ENCODE measurements around the gene TIFAB. TPM values are rescaled to one million over a fixed set of nuclear protein-coding genes. Genes with fewer than 3 reads are reported as not detected.

The TIFAB gene
- total RNA-seq, 1 experiment from 2014 or later = not detected

DNA sequence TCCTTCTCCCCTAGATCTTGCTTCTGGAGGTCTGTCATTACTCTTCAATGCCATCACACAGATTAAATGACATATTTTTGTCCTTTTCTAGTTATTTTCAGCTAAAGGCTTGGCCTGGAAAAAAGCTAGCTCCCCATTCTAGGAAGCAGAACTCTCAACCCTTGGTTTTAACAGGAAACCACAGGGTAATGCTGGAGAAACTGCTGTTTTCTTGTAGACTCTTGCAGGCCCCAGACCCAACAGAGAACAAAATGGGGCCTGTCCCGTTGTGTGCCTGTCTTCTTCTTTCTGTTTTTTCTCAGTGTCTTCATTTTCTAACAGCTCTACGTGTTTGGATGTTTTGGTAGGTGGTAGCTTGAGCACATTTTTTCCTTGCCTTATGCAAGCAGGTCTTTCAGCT, 26.5 kb downstream of the TIFAB start:
- no peak for DNase-seq (ENCODE audit: low spot score)

DNA sequence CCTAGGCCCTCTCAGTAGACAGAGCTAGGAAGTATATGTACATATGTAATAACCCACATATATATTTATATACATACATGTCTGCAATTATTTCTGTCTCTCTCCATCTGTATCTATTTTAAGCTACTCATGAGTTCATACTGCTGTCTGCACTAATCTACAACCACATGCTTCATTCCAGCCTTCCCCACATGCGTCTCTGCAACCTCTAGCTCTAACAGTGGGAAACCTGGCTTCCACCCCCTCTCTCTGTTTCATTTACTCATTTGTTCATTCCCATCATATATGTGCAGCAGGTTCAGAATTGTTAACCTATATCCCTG, 28.3 kb downstream of the TIFAB start:
- no peak for DNase-seq (ENCODE audit: low spot score)

DNA sequence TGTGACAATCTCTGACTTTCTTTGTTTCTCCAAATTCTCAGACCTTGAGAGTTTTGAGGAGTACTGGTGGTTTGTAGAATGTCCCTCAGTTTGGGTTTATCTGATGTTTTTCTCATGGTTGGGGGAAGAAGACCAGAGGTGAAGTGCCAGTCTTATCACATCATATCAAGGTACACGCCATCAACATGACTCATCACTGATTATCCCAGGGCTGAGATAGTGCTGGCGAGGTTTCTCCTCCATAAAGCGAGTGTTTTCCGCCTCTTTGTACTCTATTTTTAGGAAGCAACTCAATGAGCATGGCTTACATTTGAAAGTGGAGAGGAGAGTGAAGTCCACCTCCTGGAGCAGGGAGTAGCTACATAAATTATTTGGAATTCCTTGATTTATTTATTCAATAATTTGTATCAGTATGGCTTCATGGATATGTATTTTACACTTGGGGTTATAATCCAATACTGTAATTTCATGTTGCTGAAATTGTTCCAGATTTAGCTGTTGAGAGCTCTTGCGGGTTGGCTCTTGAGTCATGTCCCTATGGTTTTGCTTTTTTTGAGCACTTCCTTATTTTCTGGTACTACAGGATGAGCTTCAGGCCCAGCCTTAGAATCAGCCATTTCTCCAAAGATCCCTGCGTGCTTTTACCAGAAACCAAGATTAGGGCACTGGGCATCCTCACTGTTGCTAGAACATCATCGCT, 28.9 kb downstream of the TIFAB start:
- no peak for DNase-seq (ENCODE audit: low spot score)

DNA sequence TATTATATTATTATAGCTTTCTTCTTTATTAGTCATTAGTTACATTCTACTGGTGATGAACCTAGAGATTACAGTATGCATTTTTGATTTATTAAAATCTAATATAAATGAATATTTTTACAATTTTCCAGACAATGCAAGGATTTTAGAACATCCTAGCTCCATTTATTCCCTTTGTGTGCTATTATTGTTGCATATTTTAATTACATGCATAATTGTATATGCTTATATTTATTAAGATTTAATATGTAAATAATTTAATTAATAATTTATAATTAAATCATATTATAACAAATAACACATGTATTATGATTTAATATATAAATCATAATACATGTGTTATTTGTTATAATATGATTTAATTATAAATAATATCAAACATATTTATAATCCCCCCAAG, 29.7 kb downstream of the TIFAB start:
- no peak for DNase-seq (ENCODE audit: low spot score)

DNA sequence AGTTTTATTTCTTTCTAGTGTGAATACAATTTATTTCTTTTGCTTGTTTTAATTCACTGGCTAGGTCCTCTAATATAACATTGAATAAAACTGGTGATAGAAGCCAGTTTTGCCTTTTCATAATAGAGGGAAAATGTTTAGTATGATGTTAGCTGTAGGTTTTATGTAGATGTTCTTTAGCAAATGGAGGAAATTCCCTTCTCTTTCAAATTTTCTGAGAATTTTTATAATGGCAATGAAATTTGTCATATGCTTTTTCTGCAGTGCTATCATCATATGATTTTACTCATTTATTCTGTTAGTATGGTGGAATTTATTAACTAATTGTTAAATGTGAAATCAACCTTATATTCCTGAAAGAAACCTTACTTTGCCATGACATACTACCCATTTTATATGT, 35.1 kb downstream of the TIFAB start:
- DNase-seq (ENCODE audit: low spot score) = no peak

DNA sequence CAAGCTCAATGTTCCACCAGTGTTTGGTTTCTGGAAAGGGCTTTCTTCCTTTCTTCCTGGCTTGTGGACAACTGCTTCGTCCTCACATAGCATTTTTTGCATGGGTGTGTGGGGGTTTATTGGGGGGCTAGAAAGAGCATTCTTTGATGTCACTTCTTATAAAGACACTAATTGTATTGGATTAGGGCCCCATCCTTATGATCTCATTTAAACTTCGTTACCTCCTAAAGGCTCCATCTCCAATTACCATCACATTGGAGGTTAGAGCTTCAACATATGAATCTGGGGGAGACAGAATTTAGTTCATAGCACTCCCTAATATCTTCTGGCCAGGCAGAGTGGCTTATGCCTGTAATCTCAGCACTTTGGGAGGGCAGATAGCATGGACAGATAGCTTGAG, 47.1 kb downstream of the TIFAB start:
- DNase-seq (ENCODE audit: low spot score) = no peak

DNA sequence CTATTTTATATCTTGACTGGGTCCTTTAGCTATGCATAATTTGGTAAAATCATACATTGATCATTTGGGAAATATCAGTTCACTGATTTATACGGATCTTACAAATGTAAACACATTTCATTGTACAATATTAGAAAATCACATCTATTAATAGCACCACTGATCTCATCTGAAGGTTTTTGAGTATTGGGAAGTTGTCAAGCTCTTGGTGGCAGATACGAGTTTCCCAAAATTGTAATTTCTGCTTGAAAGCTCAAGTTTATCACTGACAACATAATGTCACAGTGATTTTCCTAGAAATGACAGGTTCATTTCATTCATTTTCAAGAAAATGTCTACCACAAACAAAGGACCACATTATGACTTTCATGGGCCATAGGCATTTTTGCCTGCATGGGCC, 50.1 kb downstream of the TIFAB start:
- no peak for DNase-seq (ENCODE audit: low spot score)

DNA sequence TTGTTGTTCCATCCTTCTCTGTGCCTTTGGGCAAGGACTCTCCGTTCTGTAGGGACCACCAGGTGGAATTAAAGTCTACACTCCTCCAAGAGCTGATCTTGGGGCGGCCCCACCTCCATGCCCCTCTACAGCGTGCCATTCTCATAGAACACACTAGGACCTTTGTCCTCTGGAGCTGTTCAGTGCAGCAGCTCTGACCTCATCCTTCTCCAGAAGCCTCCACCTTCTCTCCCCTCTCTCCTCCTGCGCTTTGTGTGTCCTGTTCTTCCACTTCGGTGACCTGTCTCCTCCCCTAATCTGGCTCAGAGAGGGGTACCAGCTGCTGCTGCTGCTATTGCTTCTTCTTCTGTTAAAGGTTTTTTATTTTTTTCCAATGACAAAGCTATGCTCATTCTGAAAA, 51.3 kb downstream of the TIFAB start:
- no peak for DNase-seq (ENCODE audit: low spot score)

DNA sequence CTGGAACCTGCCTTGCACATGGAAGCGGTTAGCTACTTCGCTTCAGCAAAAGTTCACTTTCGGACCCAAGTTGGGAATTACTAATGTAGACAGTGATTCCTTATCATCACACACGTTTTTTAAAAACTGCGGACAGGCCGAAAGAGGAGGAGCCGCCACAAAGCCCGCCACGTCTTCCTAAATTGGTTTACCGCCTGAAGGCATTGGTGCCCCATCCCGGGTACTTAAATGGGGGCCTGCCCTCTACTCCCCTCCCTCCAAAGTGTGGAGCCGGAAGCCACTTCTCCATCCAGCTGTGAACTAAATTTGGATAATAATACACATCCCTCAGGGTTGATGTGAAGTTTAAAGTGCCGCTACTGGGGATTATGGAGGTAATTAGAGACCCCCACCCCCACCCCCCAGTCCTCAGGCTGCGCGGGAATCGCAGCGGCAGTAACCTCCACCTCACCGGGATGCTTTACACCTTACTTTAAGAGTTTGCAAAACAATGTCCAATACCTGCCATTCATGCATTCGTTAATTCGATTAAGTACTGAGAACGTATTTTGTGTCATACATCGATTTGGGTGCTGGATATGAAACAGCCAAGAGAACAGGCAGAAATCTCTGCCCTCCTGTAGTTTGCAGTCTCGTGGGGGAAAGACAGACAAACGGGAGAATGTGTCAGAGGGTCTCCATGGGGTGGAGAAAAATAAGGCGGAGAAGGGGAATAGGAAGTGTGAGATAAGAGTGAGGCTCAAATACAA, 52.2 kb downstream of the TIFAB start:
- no peak for DNase-seq (ENCODE audit: low spot score)

DNA sequence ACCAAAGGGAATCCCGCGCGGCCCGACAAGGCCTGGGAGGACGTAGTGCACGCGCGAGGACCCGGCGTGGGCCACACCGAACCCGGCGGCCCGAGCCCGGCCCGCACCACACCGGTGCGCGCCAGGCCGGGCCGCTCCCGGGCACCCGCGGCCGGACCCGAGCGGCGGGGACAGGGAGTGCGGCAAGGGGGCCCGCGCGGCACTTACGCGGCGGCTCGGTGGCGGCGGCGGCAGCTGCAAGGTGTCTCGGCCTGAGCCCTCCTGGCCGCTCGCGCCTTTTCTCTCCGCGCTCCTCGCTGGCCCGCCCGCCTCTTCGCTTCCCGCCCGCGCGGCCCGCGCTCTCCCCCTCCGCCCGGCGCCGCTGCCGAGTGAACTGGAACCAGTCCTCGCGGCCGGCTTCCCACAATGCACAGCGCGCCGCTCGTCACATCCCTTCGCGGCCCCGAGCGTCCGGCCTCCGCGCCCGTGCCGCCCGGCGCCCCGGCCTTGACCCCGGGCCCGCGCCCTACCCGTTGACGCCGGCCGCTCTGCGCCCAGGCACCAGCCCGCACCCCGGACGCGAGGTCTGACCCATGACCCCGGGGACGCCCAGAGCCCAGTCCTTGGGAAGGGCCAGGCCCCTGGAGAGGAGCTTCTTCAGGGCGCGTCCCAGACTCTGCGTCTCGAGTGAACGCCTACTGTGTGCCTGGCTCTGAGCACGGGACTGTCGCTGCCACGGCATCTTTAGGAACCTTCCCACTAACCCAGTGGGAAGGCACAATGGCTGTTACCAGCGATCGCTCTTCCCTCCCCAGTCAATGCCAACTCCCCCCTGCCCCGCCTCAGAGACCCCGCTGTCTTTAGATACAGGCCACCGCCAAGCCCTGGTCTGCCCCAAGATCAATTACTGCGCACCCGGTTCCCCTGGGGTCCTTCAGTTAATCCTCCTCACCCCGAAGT, 53.0 kb downstream of the TIFAB start, which contains the start of gene MACROH2A1:
Gene MACROH2A1, minus strand, starts transcription at position 377 of the 939 bp plus-strand sequence. CDS start 10,138 bp downstream, outside the sequence.
- peak; percentile 80 for DNase-seq (ENCODE audit: low spot score)

DNA sequence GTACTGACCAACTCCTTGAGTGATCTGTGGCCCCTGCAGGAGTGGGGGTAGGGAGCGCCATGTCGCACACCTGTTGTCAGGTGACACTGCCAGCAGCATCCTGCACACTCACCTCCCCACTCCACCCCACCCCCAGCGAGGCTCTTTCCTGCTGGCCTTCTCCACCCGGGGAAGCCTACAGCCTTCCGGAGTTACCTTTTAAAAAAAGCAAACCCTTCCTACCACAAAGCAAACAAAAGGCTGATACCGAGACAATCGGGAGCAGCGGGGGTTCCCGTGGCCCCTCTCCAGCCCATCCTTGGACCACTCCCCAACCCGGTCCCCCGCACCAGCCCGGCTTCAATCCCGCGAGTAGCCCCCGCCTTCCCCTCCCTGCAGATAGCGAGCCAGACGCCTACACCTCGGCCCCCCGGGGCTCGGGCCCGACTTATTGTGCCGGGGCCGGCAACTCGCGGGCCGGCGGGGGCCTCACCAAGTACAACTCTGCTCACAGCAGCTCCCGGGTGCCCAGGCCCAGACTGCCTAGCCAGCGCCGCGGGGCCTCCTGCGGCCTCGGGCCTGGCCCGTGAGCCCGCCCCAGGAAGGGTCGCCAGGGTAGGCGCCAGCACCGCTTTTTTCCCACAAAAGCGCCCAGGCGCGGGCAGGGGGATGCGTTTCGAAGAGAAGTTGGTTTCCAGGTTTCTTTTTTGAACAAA, 53.8 kb downstream of the TIFAB start:
- DNase-seq (ENCODE audit: low spot score) = no peak

Other genes with a start within 250 kb of the TIFAB start
- gene MACROH2A1, start 53.1 kb downstream of the TIFAB start, total RNA-seq (2014; rRNA removed; shearing (Covaris generic)) = 270 and 350 TPM in 2 replicates
- not detected in 2 replicates for gene DCANP1, start 5.0 kb downstream of the TIFAB start, total RNA-seq (2014; rRNA removed; shearing (Covaris generic))
- gene NEUROG1, start 83.6 kb upstream of the TIFAB start, total RNA-seq (2014; rRNA removed; shearing (Covaris generic)) = not detected in 2 replicates
- 1.4 and 1.7 TPM in 2 replicates for gene CXCL14, start 126.6 kb upstream of the TIFAB start, total RNA-seq (2014; rRNA removed; shearing (Covaris generic))

Data from H4 (cell line).